HG03558 (cell line): Measurements from ENCODE around the gene ZBTB40.

Source experiments
- ATAC-seq: cut with Tn5 transposase; IDR thresholded peaks from one replicate; pipeline ENCODE4 v1.9.1; 2021; ENCODE audit warnings: moderate number of reproducible peaks; ENCODE audit not compliant: unreplicated experiment; ENCODE audit errors: extremely low read depth

Gene ZBTB40

GRCh38 chr1:22461678-22462527 lies 10.3 kb downstream of the ZBTB40 start:
- no peak for ATAC-seq

DNA sequence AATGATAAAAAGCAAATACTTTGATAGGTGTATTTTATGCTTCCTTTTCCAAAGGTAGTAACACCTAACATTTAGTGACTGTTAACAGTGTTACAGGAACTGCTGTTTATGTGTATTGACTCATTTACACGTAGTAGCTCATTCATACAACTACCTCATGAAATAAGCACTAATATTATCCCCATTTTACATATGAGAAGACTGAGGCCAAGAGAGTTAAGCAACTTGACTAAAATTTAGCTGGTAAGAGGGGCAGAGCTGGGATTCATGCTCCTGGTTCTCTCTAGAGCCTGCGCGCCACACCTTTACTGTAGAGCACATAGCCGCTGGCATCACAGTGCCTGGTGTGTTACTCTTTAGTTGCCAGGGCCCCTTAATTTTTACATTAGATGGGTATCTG lies 11.3 kb downstream of the ZBTB40 start:
- ATAC-seq = no peak

DNA sequence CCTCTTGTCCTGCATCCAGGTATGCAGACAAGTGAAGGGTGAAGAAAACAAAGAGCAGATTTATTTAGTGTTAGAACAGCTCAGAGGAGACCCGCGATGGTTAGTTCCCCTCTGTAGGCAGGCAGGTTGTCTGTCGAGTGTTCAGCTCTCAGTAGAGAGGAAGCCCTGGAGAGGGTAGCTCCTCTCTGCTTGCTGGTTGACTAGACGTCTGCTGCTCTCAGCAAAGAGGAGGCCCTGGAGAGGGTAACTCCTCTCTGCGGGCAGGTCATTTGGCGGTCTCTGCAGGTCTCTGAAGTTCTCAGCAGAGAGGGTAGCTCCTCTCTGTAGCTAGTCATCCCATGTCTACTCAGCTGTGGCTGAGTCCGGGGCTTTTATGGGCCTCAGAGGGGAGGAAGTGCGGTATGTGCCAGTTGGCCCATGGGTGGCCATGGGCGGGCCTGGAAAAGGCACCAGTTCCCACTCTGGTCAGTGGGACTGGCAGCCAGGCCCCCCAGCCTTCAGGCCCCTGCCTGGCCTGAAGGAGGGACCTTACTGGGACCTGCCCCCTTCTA lies 13.4 kb downstream of the ZBTB40 start:
- ATAC-seq = no peak

DNA sequence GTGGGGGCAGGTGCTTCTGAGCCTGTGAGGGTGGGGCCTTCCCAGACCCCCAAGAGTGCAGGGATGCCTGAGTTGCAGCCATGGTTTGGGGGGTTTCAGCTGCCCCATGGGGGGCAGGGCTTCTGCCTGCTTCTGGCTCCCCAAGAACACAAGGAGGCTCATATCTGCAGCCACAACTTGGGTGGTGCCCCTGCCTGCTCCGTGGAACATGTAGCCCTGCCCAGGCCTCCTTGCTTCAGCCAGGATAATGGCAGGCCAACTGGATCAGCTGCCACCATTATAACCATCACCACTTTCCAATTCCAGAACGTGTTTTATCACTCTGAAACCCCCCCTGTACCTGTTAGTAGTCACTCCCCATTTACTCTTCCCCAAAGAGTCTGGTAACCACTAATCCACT lies 14.0 kb downstream of the ZBTB40 start:
- ATAC-seq = no peak

DNA sequence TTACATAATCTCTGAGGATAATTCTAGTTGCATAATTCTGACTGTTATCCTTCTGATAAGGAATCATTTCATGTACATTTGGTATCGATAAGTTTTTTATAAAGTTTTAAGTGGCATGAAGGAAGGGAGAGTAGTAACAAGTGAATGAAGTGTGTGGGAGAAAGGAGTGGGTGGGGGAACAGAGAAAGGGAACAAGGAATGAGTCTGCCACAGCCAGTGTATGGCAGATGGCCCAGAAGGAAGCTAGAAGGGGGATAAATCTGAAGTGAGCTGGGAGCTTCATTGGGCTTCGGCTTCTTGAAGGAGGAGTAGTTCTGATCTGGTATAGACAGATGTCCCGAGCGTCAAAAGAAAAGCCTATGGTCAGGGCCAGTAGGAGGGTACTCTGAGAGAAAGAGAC lies 18.6 kb downstream of the ZBTB40 start:
- no peak for ATAC-seq

DNA sequence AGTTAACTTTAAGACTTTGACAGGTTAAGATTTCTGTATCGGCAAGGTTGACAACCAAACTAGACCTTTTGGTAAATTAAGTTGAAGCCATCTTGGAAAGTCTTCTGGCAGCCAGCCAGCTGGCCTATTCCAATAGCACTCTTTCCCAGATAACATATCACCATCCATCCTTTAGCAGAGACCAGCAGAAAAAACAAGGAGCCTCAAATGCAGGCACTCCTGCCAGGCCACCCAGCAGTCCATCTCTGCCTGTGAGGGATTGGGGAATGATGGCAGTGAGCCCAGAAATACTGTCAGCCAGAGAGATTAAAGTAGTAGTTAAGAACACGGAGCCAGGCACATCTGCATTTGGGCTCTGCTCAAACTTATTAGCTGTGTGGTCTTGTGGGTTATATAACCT lies 19.4 kb downstream of the ZBTB40 start:
- no peak for ATAC-seq

DNA sequence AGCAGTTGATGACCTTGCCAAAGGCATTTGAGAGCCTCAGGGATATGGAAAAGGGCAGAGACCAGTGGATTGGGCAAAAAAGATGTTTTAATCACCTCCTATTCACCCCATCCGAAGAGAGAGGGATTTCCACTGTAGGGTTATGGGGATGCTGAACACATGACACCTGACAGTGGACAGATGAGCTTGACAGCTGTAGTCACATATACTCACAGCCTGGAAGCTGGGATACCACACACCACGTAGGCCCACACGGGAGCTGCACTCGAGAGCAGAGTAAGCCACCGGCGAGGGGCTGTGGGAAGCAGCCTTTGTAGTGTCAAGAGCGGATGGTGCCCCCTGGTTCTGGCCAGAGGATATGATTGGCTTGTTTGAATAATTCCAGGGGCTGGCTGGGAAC lies 20.0 kb downstream of the ZBTB40 start:
- ATAC-seq = no peak

DNA sequence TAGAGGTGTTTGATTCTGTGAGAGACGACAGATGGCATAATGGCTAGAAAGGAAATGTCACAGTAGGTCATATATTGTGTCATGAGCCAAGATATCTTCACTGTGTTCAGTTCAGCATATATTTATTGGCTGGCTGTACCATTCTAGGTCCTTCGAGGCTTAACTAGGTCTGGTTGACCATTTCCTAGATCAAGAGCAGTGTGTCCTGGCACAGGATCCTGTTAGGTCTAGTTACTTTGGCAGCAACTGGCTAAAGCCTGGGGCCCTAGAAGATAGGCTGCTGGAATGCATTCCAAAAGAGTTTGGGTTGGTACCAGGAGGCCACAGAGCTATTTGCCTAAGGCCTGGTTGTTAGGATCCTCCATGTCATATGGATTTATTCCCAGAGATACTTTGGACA lies 20.9 kb downstream of the ZBTB40 start:
- ATAC-seq = no peak

GRCh38 chr1:22473952-22474351 lies 22.3 kb downstream of the ZBTB40 start:
- ATAC-seq = no peak

DNA sequence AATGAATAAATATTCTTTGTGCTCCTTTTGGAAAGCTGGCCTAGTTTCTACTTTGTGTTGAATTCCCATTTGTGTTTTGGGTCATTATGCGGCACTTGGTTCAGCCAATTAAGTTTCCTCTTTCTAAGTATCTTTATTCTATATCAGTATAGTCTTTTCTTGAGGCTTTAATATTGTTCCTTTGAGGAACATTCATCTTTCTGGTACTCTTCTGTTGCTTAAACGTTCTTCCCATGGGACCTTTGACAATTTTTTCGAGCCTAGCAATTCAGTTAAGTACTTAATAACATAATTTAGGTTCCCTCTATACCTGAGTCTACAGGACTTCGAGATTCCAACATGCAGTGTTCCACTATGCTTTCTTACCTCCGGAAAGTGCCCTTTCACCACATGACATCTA lies 24.9 kb downstream of the ZBTB40 start:
- ATAC-seq = no peak

DNA sequence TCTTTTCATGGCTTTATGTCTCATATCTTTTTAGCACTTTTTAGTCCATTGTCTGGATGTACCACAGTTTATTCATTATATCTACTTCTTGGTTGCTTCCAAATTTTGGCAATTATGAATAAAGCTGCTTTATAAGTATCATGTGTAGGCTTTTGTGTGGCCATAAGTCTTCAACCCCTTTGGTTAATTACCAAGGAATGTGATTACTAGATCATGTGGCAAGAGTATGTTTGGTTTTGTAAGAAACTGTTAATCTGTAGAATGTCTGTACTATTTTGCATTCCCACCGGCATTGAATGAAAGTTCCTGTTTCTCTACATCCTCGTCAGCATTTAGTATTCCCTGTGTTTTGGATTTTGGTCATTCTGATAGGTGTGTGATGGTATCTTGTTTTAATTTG lies 31.5 kb downstream of the ZBTB40 start:
- no peak for ATAC-seq

DNA sequence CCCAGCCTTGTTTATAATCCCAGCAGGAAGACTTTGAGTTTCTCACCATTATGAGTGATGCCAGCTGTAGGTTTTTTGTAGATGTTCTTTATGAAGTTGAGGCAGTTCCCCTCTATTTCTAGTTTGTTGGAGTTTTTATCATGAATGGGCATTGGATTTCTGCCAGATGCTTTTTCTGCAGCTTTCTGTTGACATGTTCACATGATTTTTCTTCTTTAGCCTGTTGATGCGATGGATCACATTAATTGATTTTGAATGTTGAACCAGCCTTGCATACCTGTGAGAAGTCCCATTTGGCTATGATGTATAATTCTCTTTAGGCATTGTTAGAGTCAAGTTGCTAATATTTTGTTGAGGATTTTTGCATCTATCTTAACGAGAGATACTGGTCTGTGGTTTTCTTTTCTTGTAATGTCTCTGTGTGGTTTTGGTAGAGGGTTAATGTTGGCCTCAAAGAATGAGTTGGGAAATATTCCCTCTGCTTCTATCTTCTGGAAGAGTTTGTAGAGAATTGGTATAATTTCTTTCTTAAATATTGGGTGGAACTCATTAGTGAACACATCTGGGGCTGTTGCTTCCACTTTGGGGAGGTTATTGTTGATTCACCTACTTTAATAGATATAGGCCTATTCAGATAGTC lies 33.2 kb downstream of the ZBTB40 start:
- ATAC-seq = no peak

DNA sequence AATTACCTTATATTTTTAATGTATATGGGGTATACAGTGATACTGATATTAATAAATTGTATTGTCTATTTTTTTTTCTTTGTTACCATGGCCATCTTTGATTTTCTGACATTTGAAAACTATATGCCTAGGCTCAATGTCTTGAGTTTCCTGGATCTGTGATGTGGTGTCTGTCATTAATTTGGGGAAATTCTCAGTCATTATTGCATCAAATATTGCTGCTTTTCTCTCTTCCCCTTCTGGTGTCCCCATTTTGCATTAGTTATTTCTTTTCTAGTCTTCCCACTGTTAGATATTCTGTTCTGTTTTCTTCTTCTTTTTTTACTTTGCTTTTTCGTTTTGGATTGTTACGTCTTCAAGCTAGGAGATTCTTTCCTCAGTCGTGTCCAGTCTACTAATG lies 33.8 kb downstream of the ZBTB40 start:
- ATAC-seq = no peak

GRCh38 chr1:22487781-22488180 lies 36.1 kb downstream of the ZBTB40 start:
- no peak for ATAC-seq

- no peak for ATAC-seq
Observed at GRCh38 chr1:22488319-22488718, 36.7 kb downstream of the ZBTB40 start.

DNA sequence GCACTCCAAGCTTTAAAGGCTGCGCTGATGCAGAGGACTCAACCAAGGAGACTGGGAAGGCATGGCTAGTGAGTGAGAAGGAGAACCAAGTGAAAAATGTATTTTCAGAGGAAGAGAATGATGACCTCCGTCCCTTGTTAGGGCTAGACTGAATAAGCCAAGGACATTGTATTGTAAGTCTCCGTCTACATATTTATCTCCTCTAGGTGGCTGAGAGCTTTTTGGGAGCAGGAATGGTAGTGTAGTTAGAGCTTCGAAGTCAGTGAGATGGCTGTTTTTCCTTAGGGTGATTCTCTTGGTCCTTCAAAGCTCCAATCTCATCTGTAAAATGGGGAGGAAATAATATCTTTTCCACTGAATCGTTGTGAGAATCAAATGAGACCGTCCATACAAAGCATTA lies 37.6 kb downstream of the ZBTB40 start:
- ATAC-seq = no peak

GRCh38 chr1:22489823-22490222 lies 38.2 kb downstream of the ZBTB40 start:
- no peak for ATAC-seq

- ATAC-seq = no peak
Observed at GRCh38 chr1:22490309-22490708, 38.7 kb downstream of the ZBTB40 start.

DNA sequence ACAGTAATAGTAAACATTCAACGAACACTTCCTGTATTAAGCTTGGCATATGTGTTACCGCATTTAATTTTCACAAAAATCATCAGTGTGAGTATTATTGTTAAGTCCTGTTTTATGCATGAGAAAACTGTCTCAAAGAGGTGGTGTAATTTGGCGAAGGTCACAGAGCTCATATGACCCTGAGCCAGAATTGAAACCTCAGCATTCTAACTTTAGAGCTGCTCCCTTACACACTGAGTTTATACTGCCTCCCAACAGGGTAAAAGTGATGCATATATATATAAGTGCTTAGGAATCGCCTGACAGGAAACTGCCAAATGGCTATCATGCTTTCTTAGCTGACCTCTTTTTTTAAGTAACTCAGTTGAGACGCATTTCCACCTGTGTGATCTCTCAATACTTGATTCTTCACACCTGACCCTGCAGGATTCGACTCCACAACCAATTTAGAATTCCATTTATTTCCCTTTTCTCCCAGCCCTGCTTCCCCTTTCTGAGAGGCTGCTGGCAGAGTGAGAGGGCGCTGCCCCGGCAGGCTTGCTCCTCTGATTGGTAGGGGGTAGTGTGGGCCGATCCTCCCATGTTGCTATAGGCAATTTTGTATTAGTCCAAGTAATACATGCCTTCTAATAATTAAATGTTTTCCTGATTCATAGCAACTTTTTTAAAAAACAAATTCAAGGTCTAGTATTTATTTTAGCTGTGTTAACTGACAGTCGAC lies 40.5 kb downstream of the ZBTB40 start:
- no peak for ATAC-seq

- ATAC-seq = no peak
Observed at GRCh38 chr1:22494144-22494543, 42.5 kb downstream of the ZBTB40 start.

DNA sequence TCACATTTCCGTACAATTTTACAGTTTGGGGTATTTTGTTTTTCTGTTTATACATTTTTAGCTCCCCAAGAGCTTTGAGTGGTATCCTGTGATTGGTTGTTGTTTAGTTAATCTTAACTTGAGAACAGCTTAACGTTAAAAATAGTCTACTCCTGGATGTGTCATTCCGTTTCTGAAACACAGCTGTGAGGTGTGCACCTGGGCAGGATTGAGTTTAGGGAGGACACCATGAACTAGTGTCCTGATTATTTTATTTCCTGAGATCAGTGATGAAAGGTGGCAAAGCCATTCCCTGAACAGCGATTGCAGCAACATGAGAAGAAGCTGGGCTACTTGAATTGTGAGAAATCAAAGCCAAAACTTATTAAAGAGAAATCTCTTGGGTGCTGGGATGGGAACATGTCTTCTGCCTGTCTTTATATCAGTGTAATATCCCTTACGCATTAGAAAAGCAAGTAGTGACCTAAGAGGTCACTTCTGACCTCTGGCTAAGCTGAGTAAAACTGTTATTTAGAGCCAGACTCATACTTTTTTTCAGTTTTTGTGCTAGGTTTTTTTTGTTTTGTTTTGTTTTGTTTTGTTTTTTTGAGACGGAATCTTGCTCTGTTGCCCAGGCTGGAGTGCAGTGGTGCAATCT lies 43.4 kb downstream of the ZBTB40 start:
- ATAC-seq = no peak
